OCI-LY7 (cell line): ENCODE data around the gene COX19.

Experiments used
- EZH2phosphoT487 ChIP-seq: fragments of 200-600 bp; sonication (generic); IDR thresholded peaks from 2 replicates; pipeline ENCODE4 v1.6.1; 2018; ENCODE audit warnings: low read depth, borderline replicate concordance, mild to moderate bottlenecking, mixed run types, antibody characterized with exemption, low read length, moderate library complexity, mixed read lengths
- TF ChIP-seq, protein P1 (sequence below): fragments of 200-600 bp; sonication (generic); conservative IDR thresholded peaks from 2 replicates; pipeline ENCODE4 v1.5.1; 2014; ENCODE audit warnings: mild to moderate bottlenecking, antibody characterized with exemption, low read length, moderate library complexity, mixed read lengths

DNA sequence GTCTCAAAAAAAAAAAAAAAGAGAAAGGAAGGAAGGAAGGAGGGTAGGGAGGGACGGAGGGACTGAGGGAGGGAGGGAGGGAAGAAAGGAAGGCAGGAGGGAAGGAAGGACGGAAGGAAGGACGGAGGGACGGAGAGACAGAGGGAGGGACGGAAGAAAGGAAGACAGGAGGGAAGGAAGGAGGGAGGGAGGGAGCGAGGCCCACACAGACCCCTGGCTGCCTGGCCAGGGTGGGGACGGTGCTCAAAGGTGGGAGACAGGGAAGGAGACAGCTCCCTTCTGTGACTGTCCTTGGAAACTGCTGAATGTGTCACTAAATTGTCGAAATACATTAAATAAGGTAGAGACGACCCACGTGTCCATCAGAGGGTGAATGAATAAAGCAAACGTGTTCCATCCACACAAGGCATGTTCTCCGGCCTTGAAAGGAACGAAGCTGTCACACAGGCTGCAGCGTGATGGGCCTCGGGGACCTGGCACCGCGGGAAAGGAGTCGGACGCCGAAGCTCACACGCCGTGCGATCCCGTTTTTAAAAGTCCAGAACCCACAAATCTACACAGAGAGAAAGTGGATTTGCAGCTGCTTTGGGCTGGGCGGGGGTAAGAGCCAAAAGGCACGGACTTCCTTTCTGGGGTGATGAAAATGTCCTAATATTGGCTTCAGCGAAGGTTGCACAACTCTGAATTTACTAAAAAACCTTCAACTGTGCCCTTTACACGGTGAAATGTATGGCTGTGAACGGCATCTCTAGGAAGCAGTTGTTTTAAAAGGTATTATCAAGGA, 44.2 kb downstream of the COX19 start:
- TF ChIP-seq, protein P1, sequence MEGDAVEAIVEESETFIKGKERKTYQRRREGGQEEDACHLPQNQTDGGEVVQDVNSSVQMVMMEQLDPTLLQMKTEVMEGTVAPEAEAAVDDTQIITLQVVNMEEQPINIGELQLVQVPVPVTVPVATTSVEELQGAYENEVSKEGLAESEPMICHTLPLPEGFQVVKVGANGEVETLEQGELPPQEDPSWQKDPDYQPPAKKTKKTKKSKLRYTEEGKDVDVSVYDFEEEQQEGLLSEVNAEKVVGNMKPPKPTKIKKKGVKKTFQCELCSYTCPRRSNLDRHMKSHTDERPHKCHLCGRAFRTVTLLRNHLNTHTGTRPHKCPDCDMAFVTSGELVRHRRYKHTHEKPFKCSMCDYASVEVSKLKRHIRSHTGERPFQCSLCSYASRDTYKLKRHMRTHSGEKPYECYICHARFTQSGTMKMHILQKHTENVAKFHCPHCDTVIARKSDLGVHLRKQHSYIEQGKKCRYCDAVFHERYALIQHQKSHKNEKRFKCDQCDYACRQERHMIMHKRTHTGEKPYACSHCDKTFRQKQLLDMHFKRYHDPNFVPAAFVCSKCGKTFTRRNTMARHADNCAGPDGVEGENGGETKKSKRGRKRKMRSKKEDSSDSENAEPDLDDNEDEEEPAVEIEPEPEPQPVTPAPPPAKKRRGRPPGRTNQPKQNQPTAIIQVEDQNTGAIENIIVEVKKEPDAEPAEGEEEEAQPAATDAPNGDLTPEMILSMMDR: no peak
- no peak for TF ChIP-seq EZH2phosphoT487
